ENCODE data around the gene ASRGL1.

ASRGL1 gene

DNA sequence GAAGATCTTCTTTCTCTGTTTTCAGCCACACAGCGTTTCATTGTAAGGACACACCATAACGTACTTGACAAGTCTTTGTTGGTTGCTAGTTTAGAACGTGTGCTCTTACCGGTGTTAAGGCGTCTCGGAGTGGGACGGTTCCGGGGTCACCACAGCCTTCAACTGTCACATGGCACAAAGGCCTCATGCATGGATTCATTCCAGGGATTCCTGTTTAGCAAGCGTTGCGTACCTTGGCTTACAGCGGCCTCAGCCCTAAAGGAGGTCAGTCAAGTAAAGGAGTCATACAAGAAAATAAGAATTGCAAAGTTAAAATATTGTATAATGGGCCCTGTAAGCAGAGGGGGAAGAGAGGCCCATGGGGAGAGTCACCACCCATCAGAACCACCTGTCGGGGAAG, 79.3 kb downstream of the ASRGL1 start:
- DNase-seq (ENCODE audit: low spot score), result no peak

DNA sequence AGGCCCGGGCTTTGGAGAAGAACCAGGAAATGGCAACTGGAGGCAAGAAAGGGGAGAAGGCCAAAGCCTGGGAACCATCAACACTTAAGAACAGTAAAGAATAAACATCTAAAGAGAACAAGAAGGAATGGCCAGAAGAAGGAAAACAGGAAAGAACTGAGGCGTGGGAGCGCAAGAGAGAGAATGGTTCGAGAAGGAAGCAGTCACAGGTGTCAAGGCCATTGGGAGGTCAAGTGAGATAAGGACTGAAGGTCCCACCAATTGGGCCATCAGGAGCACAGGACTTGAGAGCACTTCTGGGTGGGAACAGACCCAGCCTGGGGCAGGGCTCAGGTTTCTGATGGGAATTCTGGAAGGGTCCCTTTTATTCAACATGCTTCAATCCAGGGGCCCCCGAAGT, 80.9 kb downstream of the ASRGL1 start:
- DNase-seq (ENCODE audit: low spot score), result no peak

DNA sequence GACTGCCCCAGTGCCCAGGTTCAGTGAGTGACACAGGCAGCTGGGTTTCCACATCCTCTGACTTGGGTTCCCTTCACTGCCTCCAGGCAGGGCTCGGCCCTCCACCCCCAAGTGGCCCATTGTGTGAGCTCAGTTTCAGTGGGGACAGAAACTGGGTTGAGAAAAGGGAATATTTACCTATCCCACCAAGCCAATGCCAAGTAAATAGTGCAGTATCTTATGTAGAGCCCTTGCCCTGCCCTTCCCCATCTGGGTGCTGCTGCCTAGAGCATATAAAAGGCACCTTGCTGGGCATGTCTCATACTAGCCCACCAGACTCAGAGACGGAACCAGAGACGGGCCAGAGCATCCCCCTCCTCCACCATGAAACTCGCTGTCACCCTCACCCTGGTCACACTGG, 81.5 kb downstream of the ASRGL1 start, which contains the start of gene SCGB1A1:
Gene SCGB1A1 (plus strand): TSS at position 301 of the 400 bp plus-strand sequence. CDS start 63 bp downstream, at position 364.
- no peak for DNase-seq (ENCODE audit: low spot score)

GRCh38 chr11:62419314-62419929, 82.2 kb downstream of the ASRGL1 start:
- DNase-seq (ENCODE audit: low spot score), result peak; percentile 59

DNA sequence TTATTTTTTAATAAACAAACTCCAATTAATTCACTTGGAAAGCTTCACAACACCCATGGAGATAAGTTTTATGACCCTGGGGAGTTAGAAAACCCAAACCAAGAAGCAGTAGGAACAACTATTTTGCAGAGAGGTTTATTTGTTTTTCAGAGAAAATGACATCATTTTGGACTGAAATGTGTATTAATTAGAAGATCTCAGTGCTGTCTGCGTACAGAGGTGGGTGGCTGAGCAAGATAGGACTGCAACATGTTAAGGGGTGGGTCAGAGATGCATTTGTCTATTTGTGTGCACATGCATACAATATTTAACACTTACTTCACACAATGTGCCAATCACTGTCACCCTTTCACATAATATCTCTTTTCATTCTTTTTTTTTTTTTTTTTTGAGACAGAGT, 82.7 kb downstream of the ASRGL1 start:
- no peak for DNase-seq (ENCODE audit: low spot score)

- no peak for DNase-seq (ENCODE audit: low spot score)
These were observed 83.6 kb downstream of the ASRGL1 start for GRCh38 chr11:62420882-62421281.

- no peak for DNase-seq (ENCODE audit: low spot score)
These were observed 84.7 kb downstream of the ASRGL1 start for GRCh38 chr11:62421996-62422395.

- DNase-seq (ENCODE audit: low spot score), result no peak
These were observed 85.8 kb downstream of the ASRGL1 start for GRCh38 chr11:62423012-62423411.

GRCh38 chr11:62427630-62428233, 90.5 kb downstream of the ASRGL1 start:
- no peak for DNase-seq (ENCODE audit: low spot score)

GRCh38 chr11:62428871-62429560, 91.8 kb downstream of the ASRGL1 start:
- DNase-seq (ENCODE audit: low spot score), result no peak

GRCh38 chr11:62430425-62430824, 93.2 kb downstream of the ASRGL1 start:
- DNase-seq (ENCODE audit: low spot score), result no peak

DNA sequence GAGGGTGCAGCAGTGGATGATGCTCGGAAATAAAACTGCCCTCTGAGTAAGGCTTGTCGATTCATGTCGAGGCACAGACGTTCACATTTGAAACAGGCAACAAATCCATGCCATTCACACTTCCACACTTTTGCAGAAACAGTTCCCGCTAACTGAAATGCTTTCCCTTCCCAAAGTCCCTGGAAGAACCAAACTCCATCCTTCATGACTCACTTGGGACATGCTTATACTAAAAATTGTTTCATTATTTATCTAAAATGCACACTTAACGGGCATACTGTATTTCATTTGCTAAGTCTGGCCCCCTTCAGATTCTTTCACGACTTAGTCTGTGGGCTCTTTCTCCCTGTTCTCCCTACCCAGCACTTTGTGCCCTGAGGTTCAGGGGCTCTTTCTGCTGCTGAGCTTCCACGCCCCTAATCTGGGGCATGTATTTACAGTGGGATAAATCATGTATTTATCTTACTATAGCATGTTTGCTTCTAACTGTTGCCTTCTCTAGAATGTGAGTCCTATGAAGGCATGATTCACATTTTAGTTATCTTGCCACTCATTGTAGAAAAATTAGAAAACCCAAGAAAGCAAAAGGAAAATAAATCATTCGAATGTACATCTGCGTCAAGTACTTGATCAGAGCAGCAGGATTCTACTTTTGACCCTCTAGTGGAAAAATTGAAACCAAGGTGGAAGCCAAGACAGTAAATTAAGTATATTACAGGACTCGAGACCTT, 94.1 kb downstream of the ASRGL1 start:
- no peak for DNase-seq (ENCODE audit: low spot score)

- DNase-seq (ENCODE audit: low spot score), result no peak
These were observed 95.4 kb downstream of the ASRGL1 start for GRCh38 chr11:62432695-62433094.

DNA sequence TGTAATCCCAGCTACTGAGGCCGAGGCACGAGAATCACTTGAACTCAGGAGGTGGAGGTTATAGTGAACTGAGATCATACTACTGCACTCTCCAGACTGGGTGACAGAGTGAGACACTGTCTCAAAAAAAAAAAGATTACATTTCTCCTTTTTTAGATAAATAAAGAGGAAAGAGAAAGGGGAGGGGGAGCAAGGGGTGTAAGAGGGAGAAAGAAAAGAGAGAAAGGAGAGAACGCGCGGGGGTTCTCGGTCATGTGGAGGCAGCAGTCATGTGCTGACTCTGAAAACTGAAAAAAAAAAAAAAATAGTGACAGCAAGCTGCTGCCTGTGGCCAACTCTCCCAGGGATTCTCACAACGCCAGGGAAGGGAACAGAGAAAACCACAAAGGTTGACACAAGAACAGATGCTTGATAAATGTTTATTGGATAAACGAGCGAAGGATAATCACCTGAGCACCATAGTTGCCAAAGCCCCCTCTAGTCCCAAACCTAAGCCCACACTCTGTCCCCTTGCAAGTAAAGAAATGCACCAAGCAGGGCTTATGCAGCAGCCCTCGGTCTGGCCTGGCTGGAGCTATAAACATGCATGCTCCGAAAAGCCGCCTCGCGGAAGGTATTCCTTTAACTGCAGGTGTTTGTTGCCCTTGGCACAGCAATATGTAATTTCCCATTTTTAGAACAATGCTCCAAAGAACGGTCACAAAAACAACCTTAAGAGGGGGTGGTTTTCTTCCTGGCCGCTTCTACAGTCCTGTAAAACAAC, 96.1 kb downstream of the ASRGL1 start:
- DNase-seq (ENCODE audit: low spot score), result no peak

GRCh38 chr11:62433904-62434276, 96.6 kb downstream of the ASRGL1 start:
- no peak for DNase-seq (ENCODE audit: low spot score)

- peak; percentile 82 for DNase-seq (ENCODE audit: low spot score)
These were observed 98.8 kb downstream of the ASRGL1 start for GRCh38 chr11:62435846-62436660.

DNA sequence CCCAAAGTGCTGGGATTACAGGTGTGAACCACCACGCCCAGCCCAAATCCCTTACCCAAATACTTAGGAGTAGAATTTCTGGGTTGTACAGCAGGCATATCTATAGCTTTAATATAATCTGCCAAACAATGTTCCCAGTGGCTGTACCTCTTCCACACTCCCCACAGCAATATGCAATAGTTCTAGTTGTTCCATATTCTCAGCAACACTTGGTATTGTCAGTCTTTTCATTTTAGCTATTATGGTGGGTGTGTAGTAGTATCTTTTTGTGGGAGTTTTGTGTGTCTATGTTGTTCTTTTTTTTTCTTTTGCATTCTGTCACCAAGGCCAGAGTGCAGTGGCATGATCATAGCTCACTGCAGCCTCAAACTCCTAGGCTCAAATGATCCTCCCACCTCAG, 100.4 kb downstream of the ASRGL1 start:
- DNase-seq (ENCODE audit: low spot score), result no peak

- DNase-seq (ENCODE audit: low spot score), result no peak
These were observed 101.4 kb downstream of the ASRGL1 start for GRCh38 chr11:62438641-62439040.

DNA sequence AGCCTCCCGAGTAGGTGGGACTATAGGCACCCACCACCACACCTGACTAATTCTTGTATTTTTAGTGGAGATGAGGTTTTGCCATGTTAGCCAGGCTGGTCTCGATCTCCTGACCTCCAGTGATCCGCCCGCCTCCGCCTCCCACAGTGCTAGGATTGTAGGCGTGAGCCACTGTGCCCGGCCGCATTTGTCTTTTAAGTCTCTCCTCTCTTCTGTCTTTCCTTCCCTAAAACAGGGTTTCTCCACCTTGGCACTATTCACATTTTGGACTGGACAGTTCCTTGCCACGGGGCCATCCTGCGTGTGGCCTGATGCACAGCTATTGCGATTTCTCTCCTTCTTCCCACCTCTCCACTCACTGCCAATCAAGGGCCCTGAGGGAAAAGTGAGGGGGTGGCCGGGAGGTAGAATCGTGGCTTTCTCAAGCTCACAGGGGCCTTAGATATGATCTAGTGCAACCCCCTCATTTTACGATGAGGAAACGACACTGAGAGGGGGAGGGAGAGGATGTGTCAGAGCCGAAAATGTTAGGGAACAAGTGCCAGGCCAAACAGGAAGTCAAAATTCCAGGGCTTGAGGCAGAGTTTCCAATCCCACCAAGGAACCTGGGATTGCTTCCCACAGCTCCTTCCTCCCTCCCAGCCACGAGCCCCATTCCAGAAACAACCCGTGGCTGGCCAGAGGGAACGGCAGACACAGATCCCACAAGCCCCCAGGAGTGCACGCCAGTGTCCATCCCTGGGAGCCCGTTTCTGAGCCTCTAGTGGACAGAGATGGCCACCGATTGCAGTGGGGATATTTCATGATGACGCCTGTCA, 102.7 kb downstream of the ASRGL1 start:
- no peak for DNase-seq (ENCODE audit: low spot score)
